CD4-positive, CD25-positive, alpha-beta regulatory T cell (primary cell): ENCODE results near the gene SERPINI1. TPM values are rescaled to one million over a fixed set of nuclear protein-coding genes. Genes with fewer than 3 reads are reported as not detected.
"Not testable (repeated sequence)": the region's sequence is repeated elsewhere in the genome, so short reads cannot be mapped to it uniquely, and the experiment has no call there.

Experiments
- ATAC-seq, 2 donors: fragments of 150-1000 bp; cut with Tn5 transposase; one replicate each; pipeline ENCODE4 v1.10.0; 2021; ENCODE audit warnings: low read depth in 2 of 2, moderate number of reproducible peaks in 2 of 2, moderate library complexity in 1 of 2
- DNase-seq, 3 donors: peaks; one replicate each; pipeline versions ENCODE4 v3.0.0 to v3.0.0-alpha.2; 2012 to 2022; ENCODE audit warnings: mixed read lengths in 1 of 3
- H3K27ac ChIP-seq: one replicate; pipeline ENCODE4 v1.7.0; 2013; ENCODE audit warnings: mild to moderate bottlenecking, low read length; ENCODE audit not compliant: insufficient read depth, poor library complexity, severe bottlenecking
- H3K27me3 ChIP-seq: one replicate; pipeline ENCODE4 v1.7.0; 2013; ENCODE audit warnings: low read length; ENCODE audit not compliant: control insufficient read depth, insufficient read depth
- H3K36me3 ChIP-seq: one replicate; pipeline ENCODE4 v1.7.0; 2013; ENCODE audit warnings: mild to moderate bottlenecking, low read length, moderate library complexity; ENCODE audit not compliant: control insufficient read depth, insufficient read depth
- H3K4me1 ChIP-seq: 2 replicates; pipeline ENCODE4 v1.7.0; 2013; ENCODE audit warnings: mild to moderate bottlenecking, low read length; ENCODE audit not compliant: insufficient read depth, control insufficient read depth, poor library complexity, severe bottlenecking
- H3K4me3 ChIP-seq: one replicate; pipeline ENCODE4 v1.7.0; 2013; ENCODE audit warnings: low read depth, mild to moderate bottlenecking, low read length, moderate library complexity
- H3K9me3 ChIP-seq, 2 experiments: 1 replicate in 1 of 2; 2 replicates in 1 of 2; pipeline ENCODE4 v1.7.0; 2013; ENCODE audit warnings: low read length in 2 of 2, mild to moderate bottlenecking in 1 of 2, moderate library complexity in 1 of 2; ENCODE audit not compliant: control insufficient read depth in 2 of 2
- H3K27ac Mint-ChIP-seq, 3 donors: one replicate each; pipeline ENCODE4 v1.8.0; 2020 to 2022; ENCODE audit warnings: mild to moderate bottlenecking in 3 of 3, mixed read lengths in 3 of 3, moderate library complexity in 2 of 3
- H3K27me3 Mint-ChIP-seq: one replicate; pipeline ENCODE4 v1.8.0; 2022; ENCODE audit warnings: mild to moderate bottlenecking, mixed read lengths
- H3K36me3 Mint-ChIP-seq: one replicate; pipeline ENCODE4 v1.8.0; 2020; ENCODE audit warnings: mixed read lengths
- H3K4me1 Mint-ChIP-seq, 4 donors: one replicate each; pipeline ENCODE4 v1.8.0; 2020 to 2022; ENCODE audit warnings: mixed read lengths in 4 of 4, mild to moderate bottlenecking in 1 of 4
- H3K4me3 Mint-ChIP-seq, 4 donors: one replicate each; pipeline ENCODE4 v1.8.0; 2020 to 2022; ENCODE audit warnings: mild to moderate bottlenecking in 4 of 4, mixed read lengths in 4 of 4, moderate library complexity in 3 of 4
- H3K9me3 Mint-ChIP-seq, 7 donors: one replicate each; pipeline ENCODE4 v1.8.0; 2020 to 2022; ENCODE audit warnings: mixed read lengths in 7 of 7, mild to moderate bottlenecking in 3 of 7, moderate library complexity in 2 of 7
- polyA plus RNA-seq, 4 donors: library from polyadenylated mRNA; unstranded; fragments of 300-500 nt; fragmentation: Illumina TruSeq; gene quantifications; one replicate each; pipeline ENCODE4 v1.2.3, GENCODE V29; 2021
- total RNA-seq: library from RNA; stranded (reverse); gene quantifications from one replicate; pipeline ENCODE4 v1.2.3, GENCODE V29; 2022

The SERPINI1 gene
- total and polyA plus RNA-seq, 5 donors from 2014 or later: 2.4 to 17.8 (median 13.2) TPM

- Histone ChIP-seq H3K4me3 (no peak overlapping the region), H3K4me1 (no peaks in the 10 kb centered on the region), H3K9me3 (no peaks in the 10 kb centered on the region), H3K27ac (no peak overlapping the region), H3K27me3 (no peaks in the 10 kb centered on the region), H3K36me3 (peaks cover 3% of the 10 kb centered on the region)
- no peak overlapping the region for H3K27ac Mint-ChIP-seq
- no peaks in the 10 kb centered on the region for H3K27me3 Mint-ChIP-seq
- H3K9me3 Mint-ChIP-seq: peaks cover 0 to 1% (median 0%) of the 10 kb centered on the region in 7 donors
- peaks cover 10% of the 10 kb centered on the region for H3K36me3 Mint-ChIP-seq
- DNase-seq (no peak), ATAC-seq (no peak)
- no peak overlapping the region for H3K4me3 Mint-ChIP-seq
- no peaks in the 10 kb centered on the region for H3K4me1 Mint-ChIP-seq
Measured at GRCh38 chr3:167821248-167821805, 85.8 kb downstream of the SERPINI1 start.

DNA sequence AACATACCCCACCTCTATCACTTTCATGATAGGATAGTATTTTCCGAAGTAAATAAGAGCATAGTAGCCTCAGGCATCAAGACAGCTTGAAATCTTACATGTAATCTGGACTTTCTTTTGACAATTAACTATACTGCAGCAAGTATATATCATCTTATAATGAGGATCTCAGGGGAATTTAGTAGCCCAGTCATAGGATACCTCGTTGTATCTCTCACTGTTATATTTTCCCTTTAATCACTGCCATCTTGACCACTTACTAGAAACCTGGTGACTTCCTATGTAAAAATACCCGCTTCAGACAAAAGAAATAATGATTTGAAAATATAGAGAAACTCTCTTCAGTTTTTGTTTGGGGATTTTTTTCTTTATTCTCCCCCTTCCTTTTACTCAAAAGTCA is 88.2 kb downstream of the SERPINI1 start:
- no peak for DNase-seq
- H3K4me1 ChIP-seq: no peaks in the 10 kb centered on the region
- Mint-ChIP-seq H3K27me3 (no peaks in the 10 kb centered on the region), H3K36me3 (peaks cover 10% of the 10 kb centered on the region), H3K4me3 (no peak overlapping the region), H3K4me1 (no peaks in the 10 kb centered on the region), H3K27ac (no peak overlapping the region), H3K9me3 (no peaks in the 10 kb centered on the region)
- H3K27ac ChIP-seq: no peak overlapping the region
- H3K27me3 ChIP-seq: no peaks in the 10 kb centered on the region
- no peaks in the 10 kb centered on the region for H3K9me3 ChIP-seq
- peaks cover 3% of the 10 kb centered on the region for H3K36me3 ChIP-seq
- ATAC-seq: no peak
- no peak overlapping the region for H3K4me3 ChIP-seq

DNA sequence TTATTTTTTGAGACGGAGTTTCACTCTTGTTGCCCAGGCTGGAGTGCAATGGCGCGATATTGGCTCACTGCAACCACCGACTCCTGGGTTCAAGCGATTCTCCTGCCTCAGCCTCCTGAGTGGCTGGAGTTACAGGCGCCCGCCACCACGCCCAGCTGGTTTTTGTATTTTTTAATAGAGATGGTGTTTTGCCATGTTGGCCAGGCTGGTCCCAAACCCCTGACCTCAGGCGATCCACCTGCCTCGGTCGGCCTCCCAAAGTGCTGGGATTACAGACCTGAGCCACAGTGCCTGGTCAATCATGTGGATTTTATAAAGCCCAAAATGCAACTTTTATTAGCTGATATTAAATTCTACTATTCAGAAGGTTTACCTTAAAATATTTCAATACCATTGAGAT is 92.1 kb downstream of the SERPINI1 start:
- H3K9me3 ChIP-seq, H3K4me3 ChIP-seq, H3K4me1 Mint-ChIP-seq, ATAC-seq, H3K27me3 ChIP-seq, H3K36me3 ChIP-seq, H3K9me3 Mint-ChIP-seq, H3K36me3 Mint-ChIP-seq, H3K27ac ChIP-seq, H3K4me1 ChIP-seq, H3K4me3 Mint-ChIP-seq, DNase-seq, H3K27me3 Mint-ChIP-seq, H3K27ac Mint-ChIP-seq: not testable (repeated sequence)

DNA sequence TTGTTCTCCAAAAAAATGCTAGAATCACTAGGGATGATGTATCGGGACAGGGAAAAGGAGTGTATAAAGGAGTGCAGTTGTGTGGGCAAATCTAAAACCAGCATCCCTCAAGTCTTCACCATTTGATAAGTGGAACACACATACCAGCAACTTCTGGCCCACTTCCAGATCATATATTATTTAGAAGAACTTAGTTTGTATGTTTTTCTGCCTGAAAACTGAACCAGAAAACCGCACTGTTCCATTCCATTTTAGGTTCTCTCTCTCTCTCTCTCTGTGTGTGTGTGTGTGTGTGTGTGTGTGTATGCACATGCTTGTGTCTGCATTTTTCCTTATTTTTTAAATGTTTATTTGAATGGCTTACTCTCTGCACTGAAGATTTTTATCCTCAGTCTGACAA is 93.5 kb downstream of the SERPINI1 start:
- Histone ChIP-seq H3K4me3 (no peak overlapping the region), H3K9me3 (no peaks in the 10 kb centered on the region), H3K27ac (no peak overlapping the region), H3K4me1 (no peaks in the 10 kb centered on the region), H3K27me3 (no peaks in the 10 kb centered on the region), H3K36me3 (no peaks in the 10 kb centered on the region)
- H3K36me3 Mint-ChIP-seq: no peaks in the 10 kb centered on the region
- no peak for DNase-seq
- H3K4me3 Mint-ChIP-seq: no peak overlapping the region
- no peaks in the 10 kb centered on the region for H3K27me3 Mint-ChIP-seq
- H3K4me1 Mint-ChIP-seq: no peaks in the 10 kb centered on the region
- peaks cover 0 to 4% (median 0%) of the 10 kb centered on the region in 7 donors for H3K9me3 Mint-ChIP-seq
- no peak overlapping the region for H3K27ac Mint-ChIP-seq
- no peak for ATAC-seq

DNA sequence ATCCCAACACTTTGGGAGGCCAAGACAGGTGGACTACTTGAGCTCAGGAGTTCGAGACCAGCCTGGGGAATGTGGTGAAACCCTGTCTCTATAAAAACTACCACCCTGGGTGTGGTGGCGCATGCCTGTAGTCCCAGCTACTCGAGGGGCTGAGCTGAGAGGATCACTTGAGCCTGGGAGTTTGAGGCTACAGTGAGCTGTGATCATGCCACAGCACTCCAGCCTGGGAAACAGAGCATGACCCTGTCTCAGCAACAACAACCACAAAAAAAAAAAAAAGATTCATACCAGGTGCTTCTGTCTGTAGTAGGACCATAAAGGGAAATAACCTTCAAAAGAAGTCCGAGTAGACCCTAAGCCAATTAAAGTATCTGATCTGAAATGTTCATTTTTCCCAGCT is 94.5 kb downstream of the SERPINI1 start:
- H3K4me3 ChIP-seq: no peak overlapping the region

DNA sequence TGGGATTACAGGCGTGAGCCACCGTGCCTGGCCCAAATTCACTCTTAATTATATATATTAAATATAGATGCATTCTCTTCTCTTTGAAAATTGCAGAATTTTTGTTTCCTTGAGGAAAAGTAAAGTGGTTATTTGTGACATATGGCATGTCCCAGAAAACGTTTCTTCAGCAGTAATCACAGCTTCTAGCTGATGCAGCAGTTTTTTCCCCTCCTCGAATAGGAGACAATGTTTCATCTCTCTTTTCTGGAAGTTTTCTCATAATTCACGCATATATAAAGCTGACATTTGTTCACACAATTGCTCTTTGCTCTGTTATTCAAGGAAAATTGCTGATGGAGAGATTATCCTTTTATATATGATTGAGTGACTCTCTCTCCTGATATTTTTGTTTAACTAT is 99.8 kb downstream of the SERPINI1 start:
- H3K27ac Mint-ChIP-seq: no peak overlapping the region
- H3K4me3 ChIP-seq: no peak overlapping the region
- H3K4me1 Mint-ChIP-seq: no peaks in the 10 kb centered on the region
- H3K27ac ChIP-seq: no peak overlapping the region
- no peak overlapping the region for H3K4me3 Mint-ChIP-seq
- H3K9me3 ChIP-seq: no peaks in the 10 kb centered on the region
- no peaks in the 10 kb centered on the region for H3K36me3 Mint-ChIP-seq
- H3K36me3 ChIP-seq: no peaks in the 10 kb centered on the region
- H3K9me3 Mint-ChIP-seq: peaks cover 0 to 4% (median 0%) of the 10 kb centered on the region in 7 donors
- H3K27me3 ChIP-seq: no peaks in the 10 kb centered on the region
- no peaks in the 10 kb centered on the region for H3K4me1 ChIP-seq
- no peaks in the 10 kb centered on the region for H3K27me3 Mint-ChIP-seq
- DNase-seq (no peak), ATAC-seq (no peak)

More for the DNA sequence above, 94.5 kb downstream of the SERPINI1 start:
- no peaks in the 10 kb centered on the region for H3K9me3 ChIP-seq
- Mint-ChIP-seq H3K27me3 (no peaks in the 10 kb centered on the region), H3K9me3 (peaks cover 0 to 4% (median 0%) of the 10 kb centered on the region in 7 donors), H3K36me3 (no peaks in the 10 kb centered on the region), H3K4me3 (no peak overlapping the region), H3K4me1 (no peaks in the 10 kb centered on the region), H3K27ac (no peak overlapping the region)
- H3K4me1 ChIP-seq: no peaks in the 10 kb centered on the region
- no peak for DNase-seq
- no peaks in the 10 kb centered on the region for H3K27me3 ChIP-seq
- ATAC-seq: no peak
- H3K27ac ChIP-seq: no peak overlapping the region
- H3K36me3 ChIP-seq: no peaks in the 10 kb centered on the region

- no peaks in the 10 kb centered on the region for H3K27me3 Mint-ChIP-seq
- ATAC-seq: no peak
- H3K4me3 Mint-ChIP-seq: no peak overlapping the region
Measured at GRCh38 chr3:167835953-167836352, 100.4 kb downstream of the SERPINI1 start.

GRCh38 chr3:167837466-167837865 is 101.9 kb downstream of the SERPINI1 start:
- Histone ChIP-seq H3K4me3 (no peak overlapping the region), H3K4me1 (no peaks in the 10 kb centered on the region), H3K27ac (no peak overlapping the region), H3K9me3 (no peaks in the 10 kb centered on the region), H3K36me3 (no peaks in the 10 kb centered on the region), H3K27me3 (no peaks in the 10 kb centered on the region)
- H3K9me3 Mint-ChIP-seq: peaks cover 0 to under 1% (median 0%) of the 10 kb centered on the region in 7 donors
- H3K27ac Mint-ChIP-seq: no peak overlapping the region
- no peaks in the 10 kb centered on the region for H3K36me3 Mint-ChIP-seq
- DNase-seq (no peak), ATAC-seq (no peak)
- no peak overlapping the region for H3K4me3 Mint-ChIP-seq
- H3K4me1 Mint-ChIP-seq: no peaks in the 10 kb centered on the region
- H3K27me3 Mint-ChIP-seq: no peaks in the 10 kb centered on the region

More at GRCh38 chr3:167835953-167836352, 100.4 kb downstream of the SERPINI1 start:
- no peaks in the 10 kb centered on the region for H3K4me1 Mint-ChIP-seq
- DNase-seq: no peak
- H3K9me3 ChIP-seq: no peaks in the 10 kb centered on the region
- no peak overlapping the region for H3K27ac ChIP-seq
- H3K27ac Mint-ChIP-seq: no peak overlapping the region
- no peak overlapping the region for H3K4me3 ChIP-seq
- H3K4me1 ChIP-seq: no peaks in the 10 kb centered on the region
- H3K36me3 ChIP-seq: no peaks in the 10 kb centered on the region
- peaks cover 0 to 4% (median 0%) of the 10 kb centered on the region in 7 donors for H3K9me3 Mint-ChIP-seq
- no peaks in the 10 kb centered on the region for H3K27me3 ChIP-seq
- no peaks in the 10 kb centered on the region for H3K36me3 Mint-ChIP-seq
